T-cell (primary cell): ENCODE data around the gene KCNG2. TPM values are rescaled to one million over a fixed set of nuclear protein-coding genes. Genes with fewer than 3 reads are reported as not detected.

Experiments used
- ATAC-seq, 4 experiments: fragments of 200-7000 bp in 3 of 4; fragments of 150-1000 bp in 1 of 4; cut with Tn5 transposase; replicated peaks in 1 of 4; 1 replicate in 3 of 4; 2 replicates in 1 of 4; pipeline ENCODE4 v1.10.0; 2021; ENCODE audit warnings: moderate library complexity in 3 of 4, mild to moderate bottlenecking in 2 of 4, moderate number of reproducible peaks in 1 of 4
- CTCF ChIA-PET, 2 donors: fragments of 300-600 bp; sonication (Branson Sonifier 250); formaldehyde crosslinking; loops; one replicate each; lab custom pipeline; 2022; ENCODE audit warnings: antibody characterized with exemption in 2 of 2; lab: Charles Lee
- POLR2A ChIA-PET, 2 donors: fragments of 300-600 bp; sonication (Branson Sonifier 250); formaldehyde crosslinking; loops; one replicate each; lab custom pipeline; 2022; ENCODE audit warnings: antibody characterized with exemption in 2 of 2; lab: Charles Lee
- DNase-seq, 35 experiments: peaks; one replicate each; pipeline versions ENCODE4 v3.0.0 to v3.0.0-alpha.2; 2013 to 2023
- H3K27ac ChIP-seq: one replicate; pipeline ENCODE4 v1.5.1; 2013; ENCODE audit warnings: low read length
- H3K27me3 ChIP-seq, 2 experiments: replicated peaks in 1 of 2; 1 replicate in 1 of 2; 2 replicates in 1 of 2; pipeline versions ENCODE4 v1.6.1 to v1.7.0; 2013; ENCODE audit warnings: low read length in 1 of 2, mixed read lengths in 1 of 2; ENCODE audit not compliant: control insufficient read depth in 2 of 2, insufficient read depth in 2 of 2; ENCODE audit errors: extremely low read depth in 1 of 2
- H3K36me3 ChIP-seq, 2 donors: 1 replicate in 1 of 2; 2 replicates in 1 of 2; pipeline versions ENCODE4 v1.6.1 to v1.7.0; 2013; ENCODE audit warnings: low read length in 1 of 2; ENCODE audit not compliant: control insufficient read depth in 2 of 2, insufficient read depth in 1 of 2; ENCODE audit errors: extremely low read depth in 1 of 2
- H3K4me1 ChIP-seq, 2 experiments: 1 replicate in 1 of 2; 2 replicates in 1 of 2; pipeline versions ENCODE4 v1.6.1 to v1.7.0; 2013; ENCODE audit warnings: low read length in 2 of 2, mixed read lengths in 1 of 2; ENCODE audit not compliant: insufficient read depth in 2 of 2, control insufficient read depth in 1 of 2; ENCODE audit errors: extremely low read depth in 1 of 2
- H3K4me3 ChIP-seq, 2 donors: 1 replicate in 1 of 2; 2 replicates in 1 of 2; pipeline versions ENCODE4 v1.5.1 to v1.7.0; 2013; ENCODE audit warnings: mild to moderate bottlenecking in 2 of 2, low read length in 1 of 2, moderate library complexity in 1 of 2; ENCODE audit not compliant: control insufficient read depth in 1 of 2; ENCODE audit errors: extremely low read depth in 1 of 2
- H3K9me3 ChIP-seq: 2 replicates; pipeline ENCODE4 v1.7.0; 2013
- H3K27ac Mint-ChIP-seq, 2 donors: one replicate each; pipeline ENCODE4 v1.8.0; 2020 to 2021; ENCODE audit warnings: mild to moderate bottlenecking in 2 of 2, mixed read lengths in 2 of 2
- H3K27me3 Mint-ChIP-seq, 2 donors: one replicate each; pipeline ENCODE4 v1.8.0; 2021 to 2022; ENCODE audit warnings: mixed read lengths in 2 of 2
- H3K36me3 Mint-ChIP-seq: one replicate; pipeline ENCODE4 v1.8.0; 2021; ENCODE audit warnings: mixed read lengths
- H3K4me1 Mint-ChIP-seq, 3 donors: one replicate each; pipeline ENCODE4 v1.8.0; 2020 to 2022; ENCODE audit warnings: mixed read lengths in 3 of 3, mild to moderate bottlenecking in 1 of 3
- H3K4me3 Mint-ChIP-seq, 3 donors: one replicate each; pipeline ENCODE4 v1.8.0; 2020 to 2022; ENCODE audit warnings: mild to moderate bottlenecking in 3 of 3, mixed read lengths in 3 of 3, moderate library complexity in 3 of 3
- H3K9me3 Mint-ChIP-seq, 3 donors: one replicate each; pipeline ENCODE4 v1.8.0; 2020 to 2022; ENCODE audit warnings: mixed read lengths in 3 of 3
- WGBS: methylation state at CpG from one replicate; pipeline ENCODE4 v1.1.5; 2013; ENCODE audit warnings: missing lambda C conversion rate; ENCODE audit not compliant: insufficient coverage; 5-methylcytosine and 5-hydroxymethylcytosine counted together
- total RNA-seq, 35 experiments: library from RNA in 6 of 35; stranded (reverse) in 6 of 35; fragments of 120-200 nt in 1 of 35; gene quantifications; one replicate each; pipeline versions ENCODE4 v1.2.1 to v1.2.4 and lab custom pipeline; 2013 to 2026

KCNG2 gene
- total RNA-seq, 5 donors from 2014 or later (not counting 1 experiment from before 2014, with no cell fraction given): not detected

DNA sequence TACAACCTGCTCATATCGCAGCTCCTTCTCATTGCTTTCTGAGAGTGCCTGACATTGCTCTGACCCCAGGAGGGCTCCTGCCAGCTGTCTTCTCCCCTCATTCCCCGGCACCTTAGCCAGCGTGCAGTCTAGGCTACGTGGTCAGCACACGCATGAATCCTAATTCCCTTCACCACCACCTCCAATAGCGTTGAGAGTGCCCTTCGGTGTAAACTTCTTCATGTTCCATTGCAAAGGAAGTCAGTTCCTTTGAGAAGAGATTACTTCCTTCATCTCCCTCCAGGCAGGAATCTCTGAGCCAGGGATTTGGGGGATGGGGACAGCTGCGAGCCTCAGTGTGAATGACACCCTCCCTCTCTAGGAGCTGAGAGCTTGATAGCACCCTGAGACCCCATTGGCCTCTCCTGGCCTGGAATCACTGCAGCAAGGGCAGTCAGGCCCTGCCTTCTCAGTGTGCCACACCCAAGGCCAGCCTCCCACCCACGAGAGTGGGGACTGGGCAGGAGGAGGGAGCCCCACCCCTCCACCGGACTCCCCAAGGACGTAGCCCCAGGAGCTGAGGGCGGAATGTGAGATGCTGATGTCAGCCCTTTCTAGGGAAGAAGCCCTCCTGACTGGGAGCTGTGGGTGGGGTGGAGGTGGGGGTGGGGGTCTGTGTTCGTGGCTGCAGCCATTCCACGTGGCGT, 100.3 kb downstream of the KCNG2 start:
- Mint-ChIP-seq H3K36me3 (peaks cover 17% of the 10 kb centered on the region), H3K27ac (no peak overlapping the region), H3K4me1 (peaks cover 0 to 3% (median 0%) of the 10 kb centered on the region in 3 donors), H3K9me3 (peaks cover 27 to 42% (median 35%) of the 10 kb centered on the region in 3 donors), H3K4me3 (no peak overlapping the region), H3K27me3 (no peaks in the 10 kb centered on the region)
- Histone ChIP-seq H3K36me3 (peaks cover 0 to 14% of the 10 kb centered on the region in 2 donors), H3K9me3 (peaks cover 16% of the 10 kb centered on the region), H3K4me3 (no peak overlapping the region), H3K4me1 (no peaks in the 10 kb centered on the region), H3K27ac (no peak overlapping the region), H3K27me3 (no peaks in the 10 kb centered on the region)
- POLR2A ChIA-PET: no interaction called here
- CTCF ChIA-PET: no interaction called here
- 100% methylated on average over 3 of the region's 15 CpGs for WGBS
- ATAC-seq (no peak), DNase-seq (no peak)

DNA sequence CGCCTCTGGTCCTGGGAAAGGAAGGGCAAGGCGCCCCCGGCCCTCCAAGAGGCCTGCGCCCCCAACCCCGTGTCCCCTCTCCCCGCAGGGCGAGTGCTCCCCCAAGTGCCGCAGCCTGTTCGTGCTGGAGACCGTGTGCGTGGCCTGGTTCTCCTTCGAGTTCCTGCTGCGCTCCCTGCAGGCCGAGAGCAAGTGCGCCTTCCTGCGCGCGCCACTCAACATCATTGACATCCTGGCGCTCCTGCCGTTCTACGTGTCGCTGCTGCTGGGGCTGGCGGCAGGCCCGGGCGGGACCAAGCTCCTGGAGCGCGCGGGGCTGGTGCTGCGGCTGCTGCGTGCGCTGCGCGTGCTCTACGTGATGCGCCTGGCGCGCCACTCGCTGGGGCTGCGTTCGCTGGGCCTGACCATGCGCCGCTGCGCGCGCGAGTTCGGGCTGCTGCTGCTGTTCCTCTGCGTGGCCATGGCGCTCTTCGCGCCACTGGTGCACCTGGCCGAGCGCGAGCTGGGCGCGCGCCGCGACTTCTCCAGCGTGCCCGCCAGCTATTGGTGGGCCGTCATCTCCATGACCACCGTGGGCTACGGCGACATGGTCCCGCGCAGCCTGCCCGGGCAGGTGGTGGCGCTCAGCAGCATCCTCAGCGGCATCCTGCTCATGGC, 101.3 kb downstream of the KCNG2 start:
- Histone ChIP-seq H3K4me3 (no peak overlapping the region), H3K27me3 (no peaks in the 10 kb centered on the region), H3K36me3 (peaks cover 0 to 16% of the 10 kb centered on the region in 2 donors), H3K4me1 (no peaks in the 10 kb centered on the region), H3K27ac (no peak overlapping the region), H3K9me3 (peaks cover 10% of the 10 kb centered on the region)
- H3K9me3 Mint-ChIP-seq: peaks cover 17 to 32% (median 25%) of the 10 kb centered on the region in 3 donors
- H3K27me3 Mint-ChIP-seq: no peaks in the 10 kb centered on the region
- H3K4me3 Mint-ChIP-seq: no peak overlapping the region
- H3K36me3 Mint-ChIP-seq: peaks cover 18% of the 10 kb centered on the region
- H3K27ac Mint-ChIP-seq: no peak overlapping the region
- POLR2A ChIA-PET: no interaction called here
- ATAC-seq: no peak
- no peak for DNase-seq
- 90% methylated on average over 70 of the region's 70 CpGs for WGBS
- peaks cover 0 to 3% (median 0%) of the 10 kb centered on the region in 3 donors for H3K4me1 Mint-ChIP-seq
- CTCF ChIA-PET: no interaction called here

DNA sequence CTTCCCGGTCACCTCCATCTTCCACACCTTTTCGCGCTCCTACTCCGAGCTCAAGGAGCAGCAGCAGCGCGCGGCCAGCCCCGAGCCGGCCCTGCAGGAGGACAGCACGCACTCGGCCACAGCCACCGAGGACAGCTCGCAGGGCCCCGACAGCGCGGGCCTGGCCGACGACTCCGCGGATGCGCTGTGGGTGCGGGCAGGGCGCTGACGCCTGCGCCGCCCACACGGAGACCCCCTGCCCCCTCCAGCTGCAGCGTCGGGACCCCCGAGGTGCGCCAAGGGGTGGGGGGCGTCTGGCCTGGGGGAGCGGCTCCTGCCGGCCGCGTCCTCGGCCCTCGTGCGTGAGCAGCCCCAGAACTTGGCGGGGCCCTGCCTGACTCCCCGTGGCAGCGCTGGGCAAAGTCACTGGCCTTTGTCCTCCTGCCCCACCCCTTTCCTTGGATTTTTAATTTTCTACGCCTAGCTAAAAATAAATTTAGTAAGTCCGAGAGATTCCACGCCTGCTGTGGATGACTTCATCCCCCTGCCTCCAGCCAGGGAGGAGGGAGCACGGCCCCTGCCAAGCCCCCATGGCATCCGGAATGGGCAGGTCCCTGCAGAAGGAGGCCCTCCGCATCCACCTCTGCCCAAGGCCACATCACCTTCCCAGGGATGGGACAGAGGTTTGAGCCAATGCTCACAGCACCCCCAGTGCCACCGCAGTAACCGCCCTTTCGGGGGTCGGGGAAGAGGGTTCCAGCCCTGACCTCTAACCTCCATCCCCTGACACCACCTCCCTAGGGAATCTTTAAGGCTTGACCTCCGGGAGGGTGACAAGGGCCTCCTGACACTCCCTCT, 102.1 kb downstream of the KCNG2 start:
- ATAC-seq: no peak
- no peaks in the 10 kb centered on the region for H3K27me3 ChIP-seq
- CTCF ChIA-PET: no interaction called here
- Mint-ChIP-seq H3K36me3 (peaks cover 18% of the 10 kb centered on the region), H3K4me1 (peaks cover 0 to 3% (median 0%) of the 10 kb centered on the region in 3 donors), H3K27me3 (no peaks in the 10 kb centered on the region), H3K9me3 (peaks cover 13 to 26% (median 22%) of the 10 kb centered on the region in 3 donors), H3K27ac (no peak overlapping the region), H3K4me3 (no peak overlapping the region)
- no peak overlapping the region for H3K27ac ChIP-seq
- POLR2A ChIA-PET: no interaction called here
- no peak for DNase-seq
- peaks cover 7% of the 10 kb centered on the region for H3K9me3 ChIP-seq
- H3K4me1 ChIP-seq: no peaks in the 10 kb centered on the region
- H3K4me3 ChIP-seq: no peak overlapping the region
- peaks cover 2 to 16% of the 10 kb centered on the region in 2 donors for H3K36me3 ChIP-seq
- WGBS: 95% methylated on average over 49 of the region's 53 CpGs

DNA sequence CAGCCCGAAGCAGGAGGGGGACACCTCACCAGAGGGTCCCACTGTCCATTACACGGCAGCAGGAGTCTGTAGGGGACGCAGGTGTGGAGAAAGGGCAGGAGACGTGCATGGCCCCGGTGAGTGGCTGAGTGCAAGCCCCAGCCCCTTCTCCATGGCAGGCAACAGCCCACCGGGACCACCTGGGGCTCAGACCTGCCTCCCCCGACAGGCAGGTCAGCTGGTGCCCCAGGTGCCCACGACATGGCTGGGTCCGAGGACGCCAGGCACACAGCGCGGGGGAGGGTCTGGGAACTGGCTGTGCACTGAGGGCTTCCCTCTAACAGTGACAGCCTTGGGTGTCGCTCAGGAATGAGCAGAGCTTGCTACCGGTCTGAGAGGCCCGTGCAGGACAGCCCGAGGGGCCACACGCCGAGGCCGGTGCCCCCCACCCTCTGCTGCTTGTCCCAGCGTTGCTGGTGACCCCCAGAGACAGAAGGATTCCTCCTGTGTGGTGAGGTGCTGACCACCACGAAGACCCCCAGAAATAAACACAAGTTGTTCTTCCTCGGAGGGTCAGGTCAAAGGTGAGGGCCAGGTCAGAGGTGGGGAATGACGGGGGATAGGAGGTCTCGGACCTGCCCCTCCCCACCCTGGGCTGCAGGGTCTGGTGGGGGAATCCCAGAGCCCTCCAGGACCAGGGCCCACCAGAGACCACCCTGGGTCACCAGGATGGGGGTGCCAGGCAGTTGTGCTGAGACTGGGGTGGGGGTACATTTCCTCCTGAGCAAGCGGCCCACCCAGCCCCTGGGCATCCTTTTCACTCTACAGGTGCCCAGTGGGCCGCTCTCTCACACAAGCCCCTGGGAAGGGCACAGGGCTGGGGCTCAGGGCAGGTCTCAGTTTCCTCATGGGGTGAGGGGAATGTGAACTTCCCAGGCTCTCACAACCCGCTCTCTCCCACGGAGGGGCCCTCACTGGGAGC, 103.2 kb downstream of the KCNG2 start:
- Mint-ChIP-seq H3K27ac (no peak overlapping the region), H3K36me3 (peaks cover 14% of the 10 kb centered on the region), H3K27me3 (no peaks in the 10 kb centered on the region), H3K9me3 (peaks cover 4 to 16% (median 13%) of the 10 kb centered on the region in 3 donors), H3K4me1 (peaks cover 0 to 3% (median 0%) of the 10 kb centered on the region in 3 donors), H3K4me3 (no peak overlapping the region)
- WGBS: 97% methylated on average over 25 of the region's 28 CpGs
- POLR2A ChIA-PET: no interaction called here
- Histone ChIP-seq H3K4me3 (no peak overlapping the region), H3K4me1 (no peaks in the 10 kb centered on the region), H3K27ac (no peak overlapping the region), H3K9me3 (peaks cover 3% of the 10 kb centered on the region), H3K36me3 (peaks cover 2 to 16% of the 10 kb centered on the region in 2 donors), H3K27me3 (no peaks in the 10 kb centered on the region)
- ATAC-seq (no peak), DNase-seq (no peak)
- CTCF ChIA-PET: no interaction called here

DNA sequence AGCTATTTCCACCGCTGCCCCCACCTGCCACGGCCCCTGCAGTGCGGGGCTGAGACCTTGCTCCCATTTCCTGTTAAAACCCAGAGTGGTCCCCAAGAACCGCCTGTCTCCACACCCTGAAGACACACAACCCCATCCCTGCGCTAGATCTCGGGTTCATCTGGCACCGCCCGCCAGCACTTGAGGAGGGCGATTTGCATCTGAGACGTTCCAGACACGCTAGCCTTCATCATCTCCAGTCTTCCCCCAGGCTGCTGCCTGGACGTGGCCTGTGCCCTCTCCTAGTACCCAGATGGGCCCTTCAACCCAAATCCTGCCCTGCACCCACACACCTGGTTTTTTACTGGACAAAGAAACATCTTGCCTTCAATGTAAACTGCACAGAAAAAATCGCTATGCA, 103.9 kb downstream of the KCNG2 start:
- H3K27ac Mint-ChIP-seq: no peak overlapping the region
- H3K4me3 ChIP-seq: no peak overlapping the region
- POLR2A ChIA-PET: no interaction called here
- peaks cover 0 to 6% (median 0%) of the 10 kb centered on the region in 3 donors for H3K4me1 Mint-ChIP-seq
- peaks cover 4 to 13% (median 9%) of the 10 kb centered on the region in 3 donors for H3K9me3 Mint-ChIP-seq
- H3K4me3 Mint-ChIP-seq: no peak overlapping the region
- H3K27me3 ChIP-seq: no peaks in the 10 kb centered on the region
- peaks cover 2 to 16% of the 10 kb centered on the region in 2 donors for H3K36me3 ChIP-seq
- peaks cover 3% of the 10 kb centered on the region for H3K9me3 ChIP-seq
- no peaks in the 10 kb centered on the region for H3K27me3 Mint-ChIP-seq
- WGBS: 94% methylated on average over 13 of the region's 13 CpGs
- DNase-seq (no peak), ATAC-seq (no peak)
- CTCF ChIA-PET: no interaction called here
- H3K36me3 Mint-ChIP-seq: peaks cover 14% of the 10 kb centered on the region
- H3K4me1 ChIP-seq: no peaks in the 10 kb centered on the region
- H3K27ac ChIP-seq: no peak overlapping the region
